Measurements from ENCODE around the gene DNMT3A. TPM values are rescaled to one million over a fixed set of nuclear protein-coding genes. Genes with fewer than 3 reads are reported as not detected.

DNMT3A gene
- total and polyA plus RNA-seq, 2 donors (not counting 3 experiments of a cell fraction or from before 2014, with no cell fraction given): 23.3 to 71.7 TPM

- no peaks in the 10 kb centered on the region for H4K20me1 ChIP-seq (replicated peaks; ENCODE audit: control insufficient read depth, extremely low read depth, insufficient read depth, low read length)
- BruUV-seq (replicated peaks): no TSS peak
- H3K4me1 ChIP-seq (ENCODE audit: control insufficient read depth, extremely low read depth, insufficient read depth, low read length): peaks cover 21% of the 10 kb centered on the region
- no peaks in the 10 kb centered on the region for H3K9me3 ChIP-seq (replicated peaks; ENCODE audit: control insufficient read depth, insufficient read depth, low read length)
- no peaks in the 10 kb centered on the region for H3K9me1 ChIP-seq (replicated peaks; ENCODE audit: control insufficient read depth, extremely low read depth, insufficient read depth, low read length)
- no peaks in the 10 kb centered on the region for H3K27me3 ChIP-seq (ENCODE audit: control insufficient read depth in 2 of 2, insufficient read depth in 2 of 2, low read length in 2 of 2)
- no peak for TF ChIP-seq FOS (IDR thresholded peaks at IDR 0.05; ENCODE audit: borderline replicate concordance, insufficient read depth, low read length)
- no peak for TF ChIP-seq MYC (IDR thresholded peaks at IDR 0.05; ENCODE audit: low read depth, low read length)
- TF ChIP-seq POLR2A (IDR thresholded peaks at IDR 0.05; ENCODE audit: low read depth, low read length): no peak
- TF ChIP-seq GATA2 (IDR thresholded peaks at IDR 0.05; ENCODE audit: insufficient read depth, insufficient read length, low read depth, low read length): no peak
- no peak for TF ChIP-seq CTCF (IDR thresholded peaks at IDR 0.05; ENCODE audit: extremely low read depth in 1 of 2, insufficient read depth in 1 of 2, low read depth in 1 of 2, low read length in 2 of 2)
- ChIA-PET POLR2A (interaction anchor here (0.8 to 1.0 kb wide), 2 partner anchors 42 to 56 kb away, joined by 3 to 6 read pairs; no protein-coding TSS in a partner anchor), CTCF (interaction anchor here (0.6 to 2.2 kb wide), 10 partner anchors 13 to 411 kb away, joined by 3 to 10 read pairs (median 3); no protein-coding TSS in a partner anchor)
- peaks cover 16% of the 10 kb centered on the region for H3K79me2 ChIP-seq (ENCODE audit: control insufficient read depth, insufficient read depth, low read length)
- H3K36me3 ChIP-seq (ENCODE audit: control insufficient read depth in 2 of 2, extremely low read depth in 1 of 2, insufficient read depth in 2 of 2, low read length in 2 of 2): peaks cover 0 to 2% of the 10 kb centered on the region in 2 experiments
- peak overlapping the region; percentile 56 for H2AFZ ChIP-seq (ENCODE audit: low read depth, low read length)
- H3K9ac ChIP-seq (replicated peaks; ENCODE audit: extremely low read depth, insufficient read depth, low read length): peak overlapping the region; percentile 58
- no peak overlapping the region for H3K27ac ChIP-seq (ENCODE audit: insufficient read depth, low read depth, low read length)
- no peak for DNase-seq (ENCODE audit: low read depth, low spot score)
- no peak for FAIRE-seq
- intact Hi-C loops (cut with micrococcal nuclease): no loop called here
- peak overlapping the region; percentile 54 for H3K4me2 ChIP-seq (ENCODE audit: insufficient read depth, low read length)
- dilution Hi-C loops (cut with MboI; ENCODE audit: extremely low pct_ligation_motif_present, low sequenced_read_pairs): no loop called here
- H3K4me3 ChIP-seq (replicated peaks in 1 of 3; ENCODE audit: insufficient read depth in 1 of 3, low read depth in 1 of 3, low read length in 3 of 3): no peak overlapping the region
These were observed 88.5 kb downstream of the DNMT3A start for GRCh38 chr2:25253153-25253626.
